Right renal cortex interstitium (tissue), 3 donors: ENCODE data around the gene TIFAB. TPM values are rescaled to one million over a fixed set of nuclear protein-coding genes. Genes with fewer than 3 reads are reported as not detected.

Experiments used
- polyA plus RNA-seq, 3 donors: library from polyadenylated mRNA; unstranded; fragments of 120-200 nt; gene quantifications; one replicate each; pipeline ENCODE4 v1.2.1, GENCODE V29; 2013; ENCODE audit not compliant: insufficient read length in 3 of 3

The TIFAB gene
- polyA plus RNA-seq, 3 donors, result 0.15 to 0.20 (median 0.18) TPM

Other genes starting within 250 kb of the TIFAB start
- 100 to 1,000 TPM; 199 to 205 (median 202) TPM for gene MACROH2A1, start 53.1 kb downstream of the TIFAB start, polyA plus RNA-seq
- under 1 TPM in 1 of 3 donors, not detected in 2; 0.18 TPM for gene DCANP1, start 5.0 kb downstream of the TIFAB start, polyA plus RNA-seq
- gene NEUROG1, start 83.6 kb upstream of the TIFAB start, polyA plus RNA-seq, result not detected
- 10 to 100 TPM; 18.4 to 54.0 (median 36.6) TPM for gene CXCL14, start 126.6 kb upstream of the TIFAB start, polyA plus RNA-seq